HG03039 (cell line): ENCODE measurements around the gene OXSM.

Experiments used
- ATAC-seq: cut with Tn5 transposase; IDR thresholded peaks from one replicate; pipeline ENCODE4 v1.9.1; 2021; ENCODE audit warnings: mild to moderate bottlenecking, moderate library complexity; ENCODE audit not compliant: unreplicated experiment

The OXSM gene

GRCh38 chr3:25801786-25802185, 11.9 kb downstream of the OXSM start:
- ATAC-seq: no peak

- no peak for ATAC-seq
Observed at GRCh38 chr3:25803833-25804232, 13.9 kb downstream of the OXSM start.

- ATAC-seq: no peak
Observed at GRCh38 chr3:25804676-25805075, 14.8 kb downstream of the OXSM start.

DNA sequence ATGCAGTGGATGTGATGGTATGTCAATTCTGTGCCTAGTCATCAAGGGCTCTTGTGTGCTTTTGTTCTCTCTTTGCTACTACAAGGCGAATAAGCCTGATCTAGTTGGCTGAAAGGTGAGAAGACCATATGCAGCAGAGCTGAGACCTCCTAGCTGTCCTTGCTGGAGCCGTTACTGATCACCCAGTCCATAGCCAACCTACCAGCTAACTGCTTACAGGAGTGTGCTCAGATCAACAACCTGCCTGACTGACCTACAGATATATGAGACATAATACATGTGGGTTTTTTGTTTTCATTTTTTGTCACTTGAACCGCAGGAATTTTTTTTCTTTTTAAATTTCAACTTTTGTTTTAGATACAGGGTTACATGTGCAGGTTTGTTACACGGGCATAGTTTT, 22.8 kb downstream of the OXSM start:
- ATAC-seq: no peak

DNA sequence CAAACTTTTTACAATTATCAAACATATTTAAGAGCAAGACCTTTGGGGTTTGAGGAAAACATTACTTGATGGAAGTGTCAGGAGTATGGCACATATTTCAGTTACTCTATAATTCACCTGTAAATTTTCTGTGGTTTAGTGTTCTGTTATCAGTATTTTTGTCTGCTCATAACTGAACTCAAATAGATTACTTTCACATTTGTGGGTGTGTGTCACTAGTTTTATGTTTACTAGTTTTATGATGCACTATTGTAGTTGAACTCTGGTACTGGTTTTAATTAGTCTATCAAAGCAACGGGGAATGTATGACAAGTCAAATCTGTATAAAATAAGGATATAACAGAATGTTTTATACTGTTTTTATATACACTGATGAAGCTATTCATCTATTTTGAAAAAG, 27.2 kb downstream of the OXSM start:
- ATAC-seq: no peak

GRCh38 chr3:25817638-25818037, 27.7 kb downstream of the OXSM start:
- ATAC-seq: no peak

GRCh38 chr3:25818335-25818734, 28.4 kb downstream of the OXSM start:
- ATAC-seq: no peak

DNA sequence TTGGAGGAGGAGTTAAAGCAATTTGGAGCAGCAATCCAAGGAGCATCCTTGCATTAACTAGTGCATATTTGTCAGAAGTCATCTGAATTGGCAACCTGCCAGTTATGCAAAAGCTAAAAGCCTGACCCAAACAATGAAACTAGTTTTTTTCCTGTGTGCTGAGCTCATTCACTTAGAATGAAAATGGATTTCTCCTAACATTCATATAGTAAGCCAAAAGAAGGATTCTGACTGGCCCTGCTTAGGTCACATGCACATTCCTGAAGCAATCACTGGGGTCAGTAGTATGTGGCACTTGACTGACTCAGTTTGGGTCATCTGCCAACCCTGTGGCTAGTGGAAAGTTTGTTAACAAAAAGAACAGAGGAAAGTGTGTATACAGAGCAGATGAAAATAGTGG, 30.5 kb downstream of the OXSM start:
- no peak for ATAC-seq

DNA sequence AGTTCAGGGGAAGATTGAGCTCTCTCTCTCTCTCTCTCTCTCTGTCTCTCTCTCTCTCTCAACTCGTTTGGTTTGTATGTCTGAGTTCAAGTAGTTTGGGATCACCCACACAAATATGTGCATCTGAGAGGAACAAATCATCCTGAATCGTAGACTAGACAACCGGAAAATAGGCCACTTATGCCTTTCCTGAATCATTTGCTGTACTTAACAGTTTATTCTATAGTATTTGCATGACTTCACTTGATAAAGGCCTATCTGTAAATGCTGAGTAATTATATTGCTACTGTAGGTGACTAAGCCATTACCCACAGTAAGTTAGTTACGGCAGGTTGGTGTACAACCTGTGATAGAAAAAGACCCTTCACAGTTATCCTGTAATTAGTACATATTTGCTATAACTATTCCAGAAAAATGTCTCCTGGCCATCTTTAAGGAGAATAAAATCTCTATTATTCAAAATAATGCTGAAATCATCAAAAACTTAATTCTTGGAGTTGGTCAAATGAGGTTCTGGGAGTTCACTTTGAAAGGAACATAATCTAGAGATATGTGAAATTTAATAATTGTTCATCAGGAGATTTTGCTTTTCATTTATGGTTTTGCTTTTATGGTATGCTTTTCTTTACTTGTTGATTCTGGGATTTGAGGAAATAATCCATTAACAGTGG, 31.1 kb downstream of the OXSM start:
- ATAC-seq: no peak

GRCh38 chr3:25821746-25822573, 32.1 kb downstream of the OXSM start:
- ATAC-seq: no peak

GRCh38 chr3:25823314-25823713, 33.4 kb downstream of the OXSM start:
- ATAC-seq: no peak

DNA sequence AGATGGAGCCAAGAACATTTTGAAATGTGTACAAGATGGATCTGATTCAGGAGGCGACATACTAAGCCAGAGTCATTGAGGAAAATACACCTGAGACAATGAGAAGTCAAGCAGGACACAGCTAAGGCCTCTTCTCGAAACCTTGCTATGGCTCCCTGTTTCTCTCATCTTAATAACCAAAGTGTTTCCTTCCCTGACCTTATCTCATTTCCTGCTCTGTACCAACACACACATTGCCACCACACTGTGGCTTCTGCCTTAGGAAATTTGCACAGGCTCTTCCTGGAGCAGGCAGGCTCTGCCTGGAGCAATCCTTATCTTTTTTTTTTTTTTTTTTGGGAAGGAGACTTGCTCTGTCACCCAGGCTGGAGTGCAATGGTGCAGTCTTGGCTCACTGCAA, 36.6 kb downstream of the OXSM start:
- no peak for ATAC-seq

GRCh38 chr3:25830373-25831280, 40.7 kb downstream of the OXSM start:
- ATAC-seq: no peak

- ATAC-seq: no peak
Observed at GRCh38 chr3:25831578-25831977, 41.7 kb downstream of the OXSM start.

- ATAC-seq: peak; percentile 74
Observed at GRCh38 chr3:25834346-25834745, 44.5 kb downstream of the OXSM start.

DNA sequence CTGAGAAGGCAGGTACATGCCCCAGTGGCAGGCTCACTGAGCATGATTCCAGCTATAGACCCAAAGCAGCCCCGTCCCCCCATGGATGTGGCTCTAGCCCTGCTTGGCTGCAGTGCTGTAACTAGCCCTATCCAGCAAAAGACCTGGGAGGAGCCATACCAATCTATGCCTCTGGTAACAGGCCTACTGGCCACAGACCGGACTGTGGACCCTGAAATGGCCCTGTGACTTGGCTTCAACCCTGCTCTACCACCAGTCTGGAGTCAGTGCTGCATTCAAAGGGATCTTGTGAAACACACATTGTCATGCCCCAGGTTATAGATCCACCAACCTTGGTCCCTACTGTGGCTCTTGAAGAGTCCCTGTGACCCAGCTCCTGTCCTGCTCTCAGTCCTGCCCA, 46.7 kb downstream of the OXSM start:
- ATAC-seq: no peak

DNA sequence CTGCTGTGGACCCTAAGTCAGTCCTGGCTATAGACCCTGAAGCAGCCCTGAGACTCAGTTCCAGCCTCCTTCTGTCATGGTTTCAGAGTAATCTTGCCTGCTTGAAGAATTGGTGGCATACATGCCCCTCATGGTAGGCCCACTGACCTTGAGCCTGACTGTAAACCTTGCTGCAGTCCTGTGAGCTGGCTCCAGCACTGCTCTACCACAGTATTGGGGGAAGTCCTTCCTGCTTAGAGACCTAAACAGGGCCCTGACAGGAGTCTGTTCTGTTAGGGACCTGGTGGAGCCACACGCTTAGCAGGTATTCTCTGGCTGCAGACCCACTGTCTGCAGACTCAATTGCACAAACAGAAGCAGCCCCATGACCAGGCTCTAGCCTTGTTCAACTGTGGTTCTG, 47.1 kb downstream of the OXSM start:
- no peak for ATAC-seq

DNA sequence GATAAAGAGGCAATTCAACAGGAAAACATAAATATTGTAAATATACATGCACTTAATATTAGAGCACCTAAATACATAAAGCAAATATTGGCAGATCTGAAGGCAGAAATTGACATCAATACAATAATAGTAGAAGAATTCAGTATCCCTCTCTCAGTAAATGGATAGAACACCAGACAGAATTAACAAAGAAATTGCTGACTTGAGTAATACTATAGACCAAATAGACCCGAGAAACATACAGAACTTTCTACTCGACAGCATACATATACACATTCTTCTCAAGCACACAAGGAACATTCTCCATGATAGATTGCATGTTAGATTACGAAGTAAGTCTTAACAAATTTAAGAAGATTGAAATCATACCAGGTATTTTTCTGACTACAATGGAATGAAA, 50.2 kb downstream of the OXSM start:
- ATAC-seq: no peak

DNA sequence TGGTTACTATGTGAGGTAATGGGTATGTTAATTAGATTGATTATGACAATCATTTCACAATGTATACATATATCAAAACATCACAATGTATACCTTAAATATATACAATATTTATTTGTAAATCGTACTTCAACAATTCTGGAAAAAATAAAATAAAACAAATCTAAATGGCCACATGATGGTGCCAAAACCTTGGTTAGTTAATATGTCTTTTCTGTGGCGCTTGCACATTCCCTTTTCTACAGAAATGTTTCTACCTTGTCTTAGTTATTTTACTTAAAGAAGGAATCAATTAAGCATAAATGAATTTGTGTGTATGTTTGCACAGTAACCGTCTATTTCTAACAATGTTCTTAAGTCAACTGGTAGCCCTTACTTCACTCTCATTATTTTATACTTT, 53.4 kb downstream of the OXSM start:
- ATAC-seq: no peak
